Measurements from ENCODE around the gene GNB1.
"Not testable (repeated sequence)": the region's sequence is repeated elsewhere in the genome, so short reads cannot be mapped to it uniquely, and the experiment has no call there.

Gene GNB1

GRCh38 chr1:1869469-1869868, 21.4 kb downstream of the GNB1 start:
- H3K36me3 ChIP-seq = peaks cover 63% of the 10 kb centered on the region
- no peaks in the 10 kb centered on the region for H3K27me3 ChIP-seq
- no peak for TF ChIP-seq Cebpa-rat (IDR thresholded peaks at IDR 0.05)
- peak overlapping the region; percentile 50 for H3K27ac ChIP-seq
- peaks cover 100% of the 10 kb centered on the region for H4K20me1 ChIP-seq
- peaks cover 84% of the 10 kb centered on the region for H3K4me1 ChIP-seq
- no peak overlapping the region for H3K9ac ChIP-seq
- no peak overlapping the region for H3K4me3 ChIP-seq
- no peaks in the 10 kb centered on the region for H3K9me3 ChIP-seq
- H3K4me2 ChIP-seq = peak overlapping the region; percentile 11

GRCh38 chr1:1867164-1867563, 23.7 kb downstream of the GNB1 start:
- peaks cover 100% of the 10 kb centered on the region for H4K20me1 ChIP-seq

GRCh38 chr1:1862905-1863547, 27.9 kb downstream of the GNB1 start:
- Histone ChIP-seq H3K4me1 (peaks cover 96% of the 10 kb centered on the region), H3K27ac (peak overlapping the region; percentile 49), H3K4me3 (no peak overlapping the region), H3K27me3 (no peaks in the 10 kb centered on the region), H3K4me2 (peak overlapping the region; percentile 81), H3K36me3 (peaks cover 29% of the 10 kb centered on the region), H3K9me3 (no peaks in the 10 kb centered on the region), H3K9ac (peak overlapping the region; percentile 58; the same call in 1 of the 2 replicates), H4K20me1 (peaks cover 100% of the 10 kb centered on the region)
- TF ChIP-seq Cebpa-rat (IDR thresholded peaks at IDR 0.05) = no peak

More at GRCh38 chr1:1867164-1867563, 23.7 kb downstream of the GNB1 start:
- no peak for TF ChIP-seq Cebpa-rat (IDR thresholded peaks at IDR 0.05)
- Histone ChIP-seq H3K4me1 (peaks cover 86% of the 10 kb centered on the region), H3K27ac (no peak overlapping the region), H3K9ac (no peak overlapping the region), H3K27me3 (no peaks in the 10 kb centered on the region), H3K4me3 (no peak overlapping the region), H3K9me3 (no peaks in the 10 kb centered on the region), H3K4me2 (no peak overlapping the region), H3K36me3 (peaks cover 53% of the 10 kb centered on the region)

DNA sequence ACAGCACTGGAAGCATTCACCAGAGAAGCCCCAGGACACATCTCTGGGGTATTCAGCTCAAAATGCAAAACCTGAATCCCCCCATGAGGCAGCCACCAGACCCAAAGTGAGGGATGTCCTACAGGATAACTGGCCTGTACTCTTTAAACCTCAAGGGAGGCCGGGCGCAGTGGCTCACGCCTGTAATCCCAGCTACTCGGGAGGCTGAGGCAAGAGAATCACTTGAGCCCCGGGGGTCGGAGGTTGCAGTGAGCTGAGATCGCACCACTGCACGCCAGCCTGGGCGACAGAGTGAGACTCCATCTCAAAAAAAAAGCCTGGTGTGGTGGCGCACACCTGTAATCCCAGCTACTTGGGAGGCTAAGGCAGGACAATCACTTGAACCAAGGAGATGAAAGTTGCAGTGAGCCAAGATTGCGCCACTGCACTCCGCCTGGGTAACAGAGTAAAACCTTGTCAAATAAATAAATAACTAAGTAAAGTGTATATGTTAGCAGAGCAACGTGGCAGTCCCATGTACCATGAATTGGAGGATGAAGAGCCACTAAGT, 29.1 kb downstream of the GNB1 start:
- peak overlapping the region; percentile 58 for H3K9ac ChIP-seq
- 0 out of 2 replicates have a peak overlapping the region, but pooled peaks have one; percentile 22 for H3K4me3 ChIP-seq
- H3K9me3 ChIP-seq, H3K27me3 ChIP-seq: not testable (repeated sequence)
- H4K20me1 ChIP-seq = peaks cover 100% of the 10 kb centered on the region
- peak overlapping the region; percentile 67 for H3K27ac ChIP-seq
- peak overlapping the region; percentile 81 for H3K4me2 ChIP-seq
- 0 out of 2 replicates have a peak, but pooled peaks have one; percentile 12 for TF ChIP-seq Cebpa-rat (IDR thresholded peaks at IDR 0.05)
- H3K36me3 ChIP-seq = peaks cover 36% of the 10 kb centered on the region
- H3K4me1 ChIP-seq = peaks cover 99% of the 10 kb centered on the region

- Histone ChIP-seq H3K36me3 (peaks cover 36% of the 10 kb centered on the region), H3K4me1 (peaks cover 100% of the 10 kb centered on the region), H3K4me2 (peak overlapping the region; percentile 81), H3K4me3 (peak overlapping the region; percentile 22; the same call in 1 of the 2 replicates), H3K27ac (peak overlapping the region; percentile 67), H3K9me3 (no peaks in the 10 kb centered on the region), H3K9ac (peak overlapping the region; percentile 58), H4K20me1 (peaks cover 100% of the 10 kb centered on the region), H3K27me3 (no peaks in the 10 kb centered on the region)
- no peak for TF ChIP-seq Cebpa-rat (IDR thresholded peaks at IDR 0.05)
Measured at GRCh38 chr1:1861339-1861730, 29.6 kb downstream of the GNB1 start.

DNA sequence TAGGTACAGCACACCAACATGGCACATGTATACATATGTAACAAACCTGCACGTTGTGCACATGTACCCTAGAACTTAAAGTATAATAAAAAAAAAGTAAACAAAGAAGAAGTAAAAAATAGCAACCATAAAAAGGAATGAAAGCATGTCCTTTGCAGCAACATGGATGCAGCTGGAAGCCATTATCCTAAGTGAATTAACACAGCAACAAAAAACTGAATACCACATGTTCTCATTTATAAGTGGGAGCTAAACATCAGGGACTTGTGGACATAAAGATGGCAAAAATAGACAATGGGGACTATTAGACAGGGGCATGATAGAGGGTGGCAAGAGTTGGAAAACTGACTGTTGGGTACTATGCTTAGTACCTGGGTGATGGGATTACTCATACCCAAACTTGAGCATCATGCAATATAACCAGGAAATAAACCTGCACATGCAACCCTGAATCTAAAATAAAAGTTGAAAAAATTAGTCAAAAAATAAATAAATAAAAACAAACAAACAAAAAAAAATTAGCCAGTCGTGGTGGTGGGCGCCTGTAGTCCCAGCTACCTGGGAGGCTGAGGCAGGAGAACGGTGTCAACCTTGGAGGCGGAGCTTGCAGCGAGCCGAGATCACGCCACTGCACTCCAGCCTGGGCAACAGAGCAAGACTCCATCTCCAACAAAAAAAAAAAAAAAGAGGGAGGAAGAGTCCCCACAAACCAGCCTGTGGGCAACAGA, 30.8 kb downstream of the GNB1 start:
- Histone ChIP-seq H3K36me3 (peaks cover 38% of the 10 kb centered on the region), H4K20me1 (peaks cover 100% of the 10 kb centered on the region), H3K4me2 (peak overlapping the region; percentile 81), H3K27ac (0 out of 2 replicates have a peak overlapping the region, but pooled peaks have one; percentile 67), H3K4me1 (peaks cover 100% of the 10 kb centered on the region)
- H3K27me3 ChIP-seq, H3K4me3 ChIP-seq, H3K9ac ChIP-seq, H3K9me3 ChIP-seq: not testable (repeated sequence)

GRCh38 chr1:1858382-1859086, 32.4 kb downstream of the GNB1 start:
- peaks cover 100% of the 10 kb centered on the region for H3K4me1 ChIP-seq
- H3K4me2 ChIP-seq = peak overlapping the region; percentile 81
- H3K4me3 ChIP-seq = no peak overlapping the region
- H3K36me3 ChIP-seq = peaks cover 52% of the 10 kb centered on the region
- H3K9ac ChIP-seq = peak overlapping the region; percentile 55; the same call in 1 of the 2 replicates
- no peaks in the 10 kb centered on the region for H3K9me3 ChIP-seq
- peak overlapping the region; percentile 60; the same call in 1 of the 2 replicates for H3K27ac ChIP-seq
- peaks cover 100% of the 10 kb centered on the region for H4K20me1 ChIP-seq
- TF ChIP-seq Cebpa-rat (IDR thresholded peaks at IDR 0.05) = no peak
- H3K27me3 ChIP-seq = no peaks in the 10 kb centered on the region

DNA sequence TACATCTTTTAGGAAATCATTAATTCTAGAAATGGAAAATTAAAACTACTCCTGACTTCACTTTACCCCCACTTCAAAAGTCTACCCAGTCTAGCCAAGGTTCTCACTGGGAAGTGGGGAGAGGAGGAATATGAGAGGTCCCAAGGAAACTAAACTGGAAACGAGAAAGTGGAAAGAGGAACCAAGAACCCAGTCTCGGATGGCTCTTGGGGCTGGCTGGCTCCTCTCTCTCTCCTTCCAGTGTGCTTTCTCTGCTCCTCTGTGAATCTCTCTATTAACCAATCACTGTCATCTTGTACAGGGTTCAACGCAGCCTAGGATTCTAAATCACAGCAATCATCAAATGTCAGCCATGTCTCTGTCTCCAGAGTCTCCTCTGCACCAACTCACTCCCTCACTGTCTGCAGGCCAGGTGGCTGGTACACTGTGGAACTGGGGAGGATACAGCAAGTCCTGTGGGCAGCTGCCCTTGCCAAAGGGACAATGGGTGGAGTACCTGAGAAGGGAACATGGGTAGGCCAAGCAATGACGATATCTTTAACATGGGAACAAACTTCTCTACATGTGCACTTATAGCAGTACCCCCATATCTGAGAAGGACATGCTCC, 33.7 kb downstream of the GNB1 start:
- Histone ChIP-seq H3K27ac (no peak overlapping the region), H3K4me2 (peak overlapping the region; percentile 81), H3K4me3 (no peak overlapping the region), H3K9ac (peak overlapping the region; percentile 7; the same call in 1 of the 2 replicates), H4K20me1 (peaks cover 100% of the 10 kb centered on the region), H3K36me3 (peaks cover 52% of the 10 kb centered on the region), H3K9me3 (no peaks in the 10 kb centered on the region), H3K4me1 (peaks cover 100% of the 10 kb centered on the region), H3K27me3 (no peaks in the 10 kb centered on the region)
- TF ChIP-seq Cebpa-rat (IDR thresholded peaks at IDR 0.05) = no peak

DNA sequence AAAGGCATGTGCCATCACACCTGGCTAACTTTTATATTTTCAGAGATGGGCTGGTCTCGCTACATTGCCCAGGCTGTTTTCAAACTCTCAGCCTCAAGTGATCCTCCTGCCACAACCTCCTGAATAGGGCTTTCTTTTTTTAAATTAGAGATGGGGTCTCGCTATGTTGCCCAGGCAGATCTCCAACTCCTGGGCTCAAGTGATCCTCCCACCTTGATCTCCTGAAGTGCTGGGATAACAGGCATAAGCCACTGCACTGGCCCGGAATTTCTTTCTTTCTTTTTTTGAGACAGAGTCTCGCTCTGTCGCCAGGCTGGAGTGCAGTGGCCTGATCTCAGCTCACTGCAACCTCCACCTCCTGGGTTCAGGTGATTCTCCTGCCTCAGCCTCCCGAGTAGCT, 34.7 kb downstream of the GNB1 start:
- H3K4me2 ChIP-seq, H3K9me3 ChIP-seq, H3K4me3 ChIP-seq, H3K9ac ChIP-seq, H3K27ac ChIP-seq, H3K27me3 ChIP-seq: not testable (repeated sequence)
- Histone ChIP-seq H3K4me1 (peaks cover 100% of the 10 kb centered on the region), H3K36me3 (peaks cover 62% of the 10 kb centered on the region), H4K20me1 (peaks cover 100% of the 10 kb centered on the region)
